GM18526 (cell line): ENCODE results near the gene KCNMA1.

ENCODE experiments used
- POLR2A ChIP-seq: IDR thresholded peaks from 3 replicates; pipeline ENCODE4 v1.6.1; 2011; ENCODE audit not compliant: insufficient read length; ENCODE audit errors: extremely low read depth

The KCNMA1 gene

GRCh38 chr10:77042706-77043419 lies 594.7 kb downstream of the KCNMA1 start:
- no peak for TF ChIP-seq POLR2A

- no peak for TF ChIP-seq POLR2A
These were observed 595.9 kb downstream of the KCNMA1 start for GRCh38 chr10:77041636-77042258.

- TF ChIP-seq POLR2A, result no peak
These were observed 599.2 kb downstream of the KCNMA1 start for GRCh38 chr10:77038407-77038806.

- TF ChIP-seq POLR2A, result no peak
These were observed 599.7 kb downstream of the KCNMA1 start for GRCh38 chr10:77037735-77038403.

GRCh38 chr10:77036993-77037734 lies 600.4 kb downstream of the KCNMA1 start:
- no peak for TF ChIP-seq POLR2A

- no peak for TF ChIP-seq POLR2A
These were observed 601.3 kb downstream of the KCNMA1 start for GRCh38 chr10:77036276-77036675.

GRCh38 chr10:77034795-77035194 lies 602.8 kb downstream of the KCNMA1 start:
- no peak for TF ChIP-seq POLR2A

- TF ChIP-seq POLR2A, result no peak
These were observed 603.4 kb downstream of the KCNMA1 start for GRCh38 chr10:77034240-77034639.

- no peak for TF ChIP-seq POLR2A
These were observed 605.4 kb downstream of the KCNMA1 start for GRCh38 chr10:77032188-77032570.

GRCh38 chr10:77031531-77032187 lies 605.9 kb downstream of the KCNMA1 start:
- TF ChIP-seq POLR2A, result no peak

- TF ChIP-seq POLR2A, result no peak
These were observed 606.6 kb downstream of the KCNMA1 start for GRCh38 chr10:77030974-77031373.

GRCh38 chr10:77029777-77030717 lies 607.6 kb downstream of the KCNMA1 start:
- TF ChIP-seq POLR2A, result no peak

- TF ChIP-seq POLR2A, result no peak
These were observed 609.6 kb downstream of the KCNMA1 start for GRCh38 chr10:77028042-77028441.

- TF ChIP-seq POLR2A, result no peak
These were observed 610.0 kb downstream of the KCNMA1 start for GRCh38 chr10:77027576-77027975.

- TF ChIP-seq POLR2A, result no peak
These were observed 610.5 kb downstream of the KCNMA1 start for GRCh38 chr10:77027141-77027540.

GRCh38 chr10:77026148-77026547 lies 611.5 kb downstream of the KCNMA1 start:
- no peak for TF ChIP-seq POLR2A
